NCI-H526 treated with DMSO at 0.1 percent for 48 hours (cell line): ENCODE measurements around the gene SYCP2L.
"Not testable (repeated sequence)": the region's sequence is repeated elsewhere in the genome, so short reads cannot be mapped to it uniquely, and the experiment has no call there.

Experiments used
- DNase-seq: peaks from one replicate; lab custom pipeline; 2025; lab: John Stamatoyannopoulos, UW

The SYCP2L gene

GRCh38 chr6:10886691-10887502 lies at the start of gene SYCP2L:
Gene SYCP2L, plus strand, starts transcription at chr6:10887052. Its CDS starts 75 bp downstream, at chr6:10887127.
- DNase-seq = peak; percentile 63

DNA sequence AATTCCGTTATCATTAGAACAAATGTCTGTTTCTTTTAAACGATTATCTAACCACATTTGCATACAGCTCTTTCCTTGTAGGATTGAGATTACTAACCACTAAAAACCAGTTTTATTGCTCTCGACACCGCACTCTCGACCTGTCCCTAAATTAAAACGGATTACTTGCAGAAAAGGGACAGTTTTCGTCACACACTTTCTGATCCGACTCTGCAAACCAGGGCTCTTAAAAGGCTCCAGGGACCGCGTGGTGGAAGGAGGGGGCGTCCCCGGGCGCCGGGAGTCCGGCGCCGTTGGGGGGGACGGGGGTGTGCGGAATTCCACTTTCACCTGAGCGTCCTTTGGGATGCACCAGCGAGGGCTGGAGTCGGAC lies 49.2 kb upstream of the SYCP2L start:
- peak; percentile 18 for DNase-seq

DNA sequence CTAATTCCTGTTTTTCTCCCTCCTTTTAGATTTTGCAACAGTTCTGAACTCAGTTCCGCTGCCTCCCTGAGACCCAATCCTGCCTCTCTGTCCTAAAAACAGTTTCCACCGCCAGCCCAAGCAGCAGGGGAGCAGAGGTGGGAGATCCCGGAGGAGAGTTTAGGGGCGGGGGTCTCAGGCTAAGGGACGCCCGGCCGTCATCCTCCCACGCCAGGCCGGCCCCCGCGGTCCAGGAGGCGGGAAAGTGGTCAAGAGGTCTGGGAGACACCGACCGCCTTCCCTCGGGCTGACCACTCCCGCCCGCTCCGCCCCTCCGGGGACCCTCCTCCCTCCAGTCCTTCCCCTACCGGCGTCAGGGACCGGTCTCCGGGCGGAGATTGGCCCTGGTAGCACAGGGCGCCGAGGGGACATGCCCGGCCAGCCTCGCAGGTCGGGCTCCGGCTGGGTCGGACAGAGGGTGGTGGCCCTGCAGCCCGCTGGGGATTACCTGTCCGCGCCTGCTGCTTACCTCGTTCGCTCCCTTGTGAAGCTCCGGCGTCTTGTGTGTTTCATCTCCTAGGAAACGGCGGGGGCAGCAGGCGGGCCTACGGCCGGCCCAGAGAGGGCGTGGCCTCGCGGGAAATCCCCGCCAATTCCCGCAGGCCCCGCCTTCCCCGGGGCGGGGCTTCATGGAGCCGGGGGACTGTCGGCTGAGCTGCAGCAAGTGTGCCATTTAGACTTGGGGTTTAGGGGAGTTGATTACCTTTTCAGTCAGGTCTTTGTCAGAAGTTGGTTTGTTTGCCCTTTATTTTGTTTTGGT lies 48.7 kb upstream of the SYCP2L start, which contains the start of gene MAK:
Gene MAK (minus strand): TSS at position 545 of the 799 bp plus-strand sequence. CDS start 7,891 bp downstream, outside the sequence.
- DNase-seq = peak; percentile 88

GRCh38 chr6:10838794-10839333 lies 48.0 kb upstream of the SYCP2L start:
- DNase-seq = no peak

DNA sequence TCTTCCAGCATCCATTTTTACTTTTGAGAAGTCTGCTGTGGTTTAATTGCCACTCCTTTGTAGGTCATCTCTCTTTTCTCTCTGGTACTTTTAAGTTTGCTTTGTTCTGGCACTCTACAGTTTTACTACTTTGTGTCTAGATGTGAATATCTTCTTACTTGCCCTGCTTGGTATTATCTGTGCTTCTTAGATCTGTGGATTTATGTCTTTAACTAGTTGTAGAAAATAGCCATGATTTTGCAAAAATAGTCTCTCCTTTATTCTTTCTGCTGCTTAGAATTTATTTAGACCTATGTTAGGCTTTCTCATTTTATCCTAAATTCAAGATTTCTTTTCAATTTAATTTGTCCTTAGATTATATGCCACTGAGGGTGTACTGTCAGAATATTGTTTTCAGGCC lies 43.3 kb upstream of the SYCP2L start:
- DNase-seq = no peak

GRCh38 chr6:10847684-10848083 lies 39.2 kb upstream of the SYCP2L start:
- DNase-seq = no peak

- no peak for DNase-seq
Measured at GRCh38 chr6:10849901-10850300, 37.0 kb upstream of the SYCP2L start.

DNA sequence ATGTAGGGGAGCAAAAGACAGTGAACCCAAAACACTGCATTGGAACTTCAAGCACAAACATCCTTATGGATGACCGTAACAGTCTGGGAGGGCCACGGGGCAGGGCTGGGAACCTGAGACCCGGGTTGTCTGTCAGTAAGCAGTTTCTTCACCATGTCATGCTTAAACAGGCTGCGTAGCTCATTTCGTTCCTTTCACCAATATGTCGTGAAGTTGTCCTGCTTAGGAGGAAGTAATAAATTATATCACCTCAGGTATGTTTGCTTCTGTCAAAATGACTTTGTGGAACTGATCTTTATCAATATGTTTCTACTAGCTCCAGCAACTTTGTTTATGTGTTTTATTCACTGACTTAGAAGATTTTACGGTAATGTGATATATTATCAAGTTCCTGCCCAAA lies 36.1 kb upstream of the SYCP2L start:
- no peak for DNase-seq

- no peak for DNase-seq
Measured at GRCh38 chr6:10852361-10852960, 34.4 kb upstream of the SYCP2L start.

GRCh38 chr6:10853849-10854300 lies 33.0 kb upstream of the SYCP2L start:
- DNase-seq = not testable (repeated sequence)

- DNase-seq = no peak
Measured at GRCh38 chr6:10854922-10855632, 31.8 kb upstream of the SYCP2L start.

DNA sequence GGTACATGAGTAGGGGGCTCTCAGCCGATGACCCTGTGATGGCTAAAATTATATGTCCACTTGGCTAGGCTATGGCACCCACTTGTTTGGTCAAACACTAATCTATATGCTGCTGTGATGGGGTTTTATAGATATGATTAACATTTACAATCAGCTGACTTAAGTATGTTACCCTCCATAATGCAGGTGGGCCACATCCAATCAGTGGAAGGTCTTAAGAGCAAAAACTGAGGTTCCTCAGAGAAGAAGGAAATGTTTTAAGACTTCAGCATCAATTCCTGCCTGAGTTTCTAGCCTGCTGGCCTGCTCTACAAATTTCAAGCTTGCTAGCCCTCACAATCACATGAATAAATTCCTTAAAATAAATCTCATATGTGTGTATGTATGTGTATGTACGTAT lies 29.6 kb upstream of the SYCP2L start:
- no peak for DNase-seq

DNA sequence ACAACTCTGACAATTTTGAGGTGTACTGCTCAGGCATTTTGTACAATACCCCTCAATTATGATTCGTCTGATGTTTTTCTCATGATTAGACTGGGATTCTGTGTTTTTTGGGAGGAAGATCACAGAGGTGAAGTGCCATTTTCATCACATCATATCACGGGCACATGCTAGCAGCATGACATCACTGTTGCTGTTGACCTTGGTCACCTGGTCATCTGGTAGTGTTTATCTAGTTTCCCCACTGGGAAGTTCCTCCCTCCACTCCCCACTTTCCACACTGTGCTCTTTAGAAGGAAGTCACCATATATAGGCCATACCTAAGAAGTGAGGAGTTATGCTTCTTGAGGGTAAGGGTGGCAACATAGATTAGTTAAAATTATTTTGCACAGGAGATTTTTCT lies 25.8 kb upstream of the SYCP2L start:
- no peak for DNase-seq

- no peak for DNase-seq
Measured at GRCh38 chr6:10862361-10862760, 24.5 kb upstream of the SYCP2L start.

DNA sequence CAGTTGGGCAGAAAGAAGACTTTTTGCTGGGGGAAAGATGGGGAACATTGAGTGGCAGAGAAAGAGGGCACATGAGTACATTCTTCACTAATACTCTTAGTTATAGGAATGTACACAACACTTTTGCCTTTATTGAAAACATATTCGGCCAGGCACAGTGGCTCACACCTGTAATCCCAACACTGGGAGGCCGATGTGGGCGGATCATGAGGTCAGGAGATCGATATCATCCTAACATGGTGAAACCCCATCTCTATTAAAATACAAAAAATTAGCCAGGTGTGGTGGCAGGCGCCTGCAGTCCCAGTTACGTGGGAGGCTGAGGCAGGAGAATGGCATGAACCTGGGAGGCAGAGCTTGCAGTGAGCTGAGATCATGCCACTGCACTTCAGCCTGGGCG lies 23.8 kb upstream of the SYCP2L start:
- DNase-seq = not testable (repeated sequence)

GRCh38 chr6:10866709-10867108 lies 20.1 kb upstream of the SYCP2L start:
- not testable (repeated sequence) for DNase-seq

DNA sequence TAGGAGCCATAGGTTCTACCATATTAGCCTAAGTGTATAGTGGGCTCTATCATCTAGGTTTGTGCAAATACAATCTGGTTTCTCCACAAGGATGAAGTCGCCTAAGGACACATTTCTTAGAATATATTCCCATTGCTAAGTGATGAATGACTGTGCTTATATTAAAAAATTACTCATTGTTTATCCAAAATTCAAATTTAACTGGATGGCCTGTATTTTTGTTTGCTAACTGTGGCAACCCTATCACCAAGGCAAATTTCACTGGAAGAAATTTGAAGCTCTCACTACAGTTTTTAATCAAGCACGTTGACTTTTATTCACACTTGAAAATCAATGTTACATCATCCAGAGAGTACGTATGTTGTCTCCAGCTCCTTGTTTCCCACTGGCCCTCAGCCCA lies 18.9 kb upstream of the SYCP2L start:
- no peak for DNase-seq

DNA sequence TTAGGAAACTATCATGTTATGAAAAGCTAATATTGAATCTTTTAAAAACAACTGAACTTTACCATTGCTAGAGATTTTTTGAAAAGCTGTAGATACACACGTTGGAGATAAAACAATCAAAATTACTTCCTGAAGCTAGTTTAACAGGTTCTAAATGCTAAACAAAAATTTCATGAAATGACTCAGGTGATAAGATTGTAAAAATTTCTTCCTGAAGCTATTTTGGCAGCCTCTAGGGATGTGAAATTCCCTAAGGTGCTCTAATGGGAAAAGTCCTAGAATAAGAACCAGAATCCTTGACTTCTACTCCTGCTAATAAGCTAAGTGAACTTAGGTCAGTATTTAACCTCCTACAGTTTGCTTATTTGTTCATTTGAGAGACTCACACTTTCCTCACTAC lies 13.5 kb upstream of the SYCP2L start:
- DNase-seq = no peak

DNA sequence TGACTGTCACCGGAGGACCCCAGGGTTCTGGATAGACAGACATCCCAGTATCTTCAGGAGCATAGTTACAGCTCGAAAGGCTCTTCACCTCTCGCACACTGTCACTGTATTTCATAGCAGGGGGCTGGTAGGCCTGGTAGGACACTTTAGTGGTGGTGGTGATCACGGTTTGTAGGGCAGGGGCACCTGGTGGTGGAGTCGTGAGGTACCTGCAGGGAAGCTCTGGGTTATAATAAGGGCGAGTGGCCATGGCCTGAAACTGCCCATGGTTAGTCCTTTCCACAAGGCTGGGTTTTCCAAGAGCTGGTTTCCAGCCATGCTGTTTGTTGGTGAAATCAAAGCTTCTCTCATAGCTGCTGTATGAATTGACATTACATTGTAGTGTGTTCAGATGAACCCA lies 12.6 kb upstream of the SYCP2L start:
- DNase-seq = no peak

DNA sequence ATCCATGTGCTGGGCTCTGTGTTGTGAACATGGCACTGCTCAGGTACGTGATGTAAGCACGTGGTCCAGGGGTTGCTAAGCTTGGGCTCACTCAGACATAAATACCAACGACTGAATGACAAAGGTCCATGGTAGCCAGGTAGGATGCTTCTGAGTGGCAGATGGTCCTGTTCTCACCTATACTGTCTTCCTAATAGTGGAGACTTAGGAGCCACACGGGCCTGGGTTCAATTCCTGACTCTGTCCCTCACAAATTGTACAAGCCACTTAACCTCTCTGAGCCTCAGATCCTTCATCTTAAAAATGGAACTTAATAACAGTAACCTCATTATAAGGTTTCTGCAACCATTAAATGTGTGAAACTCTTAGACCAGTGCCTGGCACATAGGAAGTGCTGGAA lies 11.8 kb upstream of the SYCP2L start:
- no peak for DNase-seq

DNA sequence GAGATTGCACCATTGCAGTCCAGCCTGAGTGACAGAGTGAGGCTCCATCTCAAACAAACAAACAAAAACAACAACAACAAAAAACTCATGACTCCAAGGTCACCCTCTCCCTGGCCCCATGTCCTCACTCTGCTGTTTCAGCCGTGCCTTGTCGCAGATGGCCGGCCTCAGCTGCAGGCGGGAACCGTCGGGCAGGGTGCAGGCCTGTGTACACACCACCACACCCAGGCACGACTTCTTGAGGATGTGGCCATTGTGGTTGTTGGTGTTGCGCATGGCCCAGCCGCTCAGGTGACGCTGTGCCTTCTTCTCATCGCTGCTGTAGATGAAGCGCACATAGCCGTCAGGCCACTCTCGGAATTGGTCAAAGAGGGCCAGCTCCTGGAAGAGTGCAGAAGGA lies 9.8 kb upstream of the SYCP2L start:
- DNase-seq = no peak

GRCh38 chr6:10877871-10878270 lies 9.0 kb upstream of the SYCP2L start:
- DNase-seq = no peak
